SK-N-SH (cell line): ENCODE data around the gene MAD2L2. TPM values are rescaled to one million over a fixed set of nuclear protein-coding genes. Genes with fewer than 3 reads are reported as not detected.

Experiments
- CTCF ChIA-PET: fragments of 300-600, 350-600 bp; formaldehyde crosslinking; extraction: SDS; loops from one replicate; lab custom pipeline; 2021; lab: Yijun Ruan, JAX
- POLR2A ChIA-PET: fragments of 350-600 bp; sonication (Branson Sonifier 250); formaldehyde crosslinking; extraction: SDS; loops from one replicate; lab custom pipeline; 2020; ENCODE audit warnings: antibody characterized with exemption, inconsistent platforms; lab: Yijun Ruan, JAX
- DNase-seq: peaks from one replicate; pipeline ENCODE4 v3.0.0; 2012
- H2AFZ ChIP-seq: fragments of 200-600 bp; sonication (generic); 2 replicates; pipeline ENCODE4 v1.8.1; 2016; ENCODE audit warnings: antibody characterized with exemption, mild to moderate bottlenecking, low read depth
- H3F3A ChIP-seq: fragments of 200-600 bp; sonication (generic); replicated peaks from 2 replicates; pipeline ENCODE3; 2016; ENCODE audit warnings: antibody characterized with exemption, mild to moderate bottlenecking; ENCODE audit not compliant: insufficient read depth
- H3K27ac ChIP-seq, 2 experiments: fragments of 200-500 bp in 1 of 2; fragments of 200-600 bp in 1 of 2; sonication (Bioruptor generic) in 1 of 2; sonication (generic), shearing (Covaris generic) in 1 of 2; 2 replicates each; pipeline versions ENCODE4 v1.5.1 to v1.6.1; 2014 to 2016; ENCODE audit warnings: low read depth in 2 of 2, inconsistent platforms in 1 of 2, low read length in 1 of 2, mild to moderate bottlenecking in 1 of 2, mixed read lengths in 1 of 2
- H3K27me3 ChIP-seq: fragments of 200-600 bp; sonication (generic), shearing (Covaris generic); 2 replicates; pipeline ENCODE4 v1.6.1; 2016; ENCODE audit warnings: mixed run types; ENCODE audit not compliant: insufficient read depth
- H3K36me3 ChIP-seq, 2 experiments: fragments of 200-500 bp in 1 of 2; fragments of 200-600 bp in 1 of 2; sonication (Bioruptor generic) in 1 of 2; sonication (generic) in 1 of 2; replicated peaks in 1 of 2; 2 replicates each; pipeline versions ENCODE3 to v1.5.1; 2014 to 2016; ENCODE audit warnings: low read length in 1 of 2, mild to moderate bottlenecking in 1 of 2; ENCODE audit not compliant: insufficient read depth in 2 of 2, control insufficient read depth in 1 of 2
- H3K4me1 ChIP-seq, 2 experiments: fragments of 200-500 bp in 1 of 2; fragments of 200-600 bp in 1 of 2; sonication (Bioruptor generic) in 1 of 2; sonication (generic), shearing (Covaris generic) in 1 of 2; 2 replicates each; pipeline versions ENCODE4 v1.5.1 to v1.6.1; 2014 to 2016; ENCODE audit warnings: low read depth in 1 of 2, low read length in 1 of 2, mixed run types in 1 of 2; ENCODE audit not compliant: insufficient read depth in 2 of 2, control insufficient read depth in 1 of 2
- H3K4me2 ChIP-seq: fragments of 200-600 bp; sonication (generic), shearing (Covaris generic); 2 replicates; pipeline ENCODE4 v1.6.1; 2017; ENCODE audit warnings: mixed run types
- H3K4me3 ChIP-seq, 2 experiments: fragments of 200-500 bp in 1 of 2; fragments of 200-600 bp in 1 of 2; sonication (Bioruptor generic) in 1 of 2; sonication (generic), shearing (Covaris generic) in 1 of 2; 2 replicates each; pipeline versions ENCODE4 v1.5.1 to v1.8.1; 2014 to 2016; ENCODE audit warnings: low read depth in 2 of 2, inconsistent platforms in 1 of 2, low read length in 1 of 2, mild to moderate bottlenecking in 1 of 2, mixed read lengths in 1 of 2, moderate library complexity in 1 of 2
- H3K79me2 ChIP-seq: fragments of 200-600 bp; sonication (generic); 2 replicates; pipeline ENCODE4 v1.8.1; 2017; ENCODE audit warnings: mild to moderate bottlenecking; ENCODE audit not compliant: insufficient read depth
- H3K9ac ChIP-seq: fragments of 200-600 bp; sonication (generic); 2 replicates; pipeline ENCODE4 v1.6.1; 2017; ENCODE audit warnings: mixed run types
- H3K9me2 ChIP-seq: fragments of 200-600 bp; sonication (generic); 2 replicates; pipeline ENCODE4 v1.6.1; 2017; ENCODE audit warnings: mixed run types
- H3K9me3 ChIP-seq: fragments of 200-600 bp; sonication (generic); 2 replicates; pipeline ENCODE4 v1.6.1; 2017; ENCODE audit warnings: mixed run types, mild to moderate bottlenecking, moderate library complexity
- H4K20me1 ChIP-seq: fragments of 200-600 bp; sonication (generic); 2 replicates; pipeline ENCODE4 v1.6.1; 2017; ENCODE audit warnings: mild to moderate bottlenecking, mixed run types; ENCODE audit not compliant: insufficient read depth
- CHD2 ChIP-seq: fragments of 150-350 bp; IDR thresholded peaks from 2 replicates; pipeline ENCODE4 v1.6.1; 2018; ENCODE audit warnings: low read length; ENCODE audit not compliant: partially characterized antibody
- EZH2phosphoT487 ChIP-seq: fragments of 200-600 bp; sonication (generic); IDR thresholded peaks from 2 replicates; pipeline ENCODE4 v1.6.1; 2017; ENCODE audit warnings: low read depth, mixed run types, mild to moderate bottlenecking, antibody characterized with exemption, moderate library complexity, borderline replicate concordance
- GATA2 ChIP-seq: sonication (generic); formaldehyde crosslinking; IDR thresholded peaks from 2 replicates; pipeline ENCODE4 v1.5.0; 2020; ENCODE audit warnings: mild to moderate bottlenecking, missing genetic modification reagents
- JUND ChIP-seq: IDR thresholded peaks from 2 replicates; pipeline ENCODE4 v1.4.0; 2012
- MEF2A ChIP-seq: IDR thresholded peaks from 2 replicates; pipeline ENCODE4 v1.4.0; 2012; ENCODE audit warnings: low read depth, borderline replicate concordance
- MXI1 ChIP-seq: IDR thresholded peaks from 2 replicates; pipeline ENCODE4 v1.6.1; 2012; ENCODE audit warnings: mild to moderate bottlenecking, low read depth, low read length, improper control_type of control experiment
- NFIC ChIP-seq: IDR thresholded peaks from 2 replicates; pipeline ENCODE4 v1.4.0; 2012; ENCODE audit warnings: borderline replicate concordance
- RXRA ChIP-seq: IDR thresholded peaks from 2 replicates; pipeline ENCODE4 v1.4.0; 2012; ENCODE audit warnings: low read depth, mild to moderate bottlenecking, borderline replicate concordance
- SIN3A ChIP-seq: IDR thresholded peaks from 2 replicates; pipeline ENCODE4 v1.6.1; 2012; ENCODE audit warnings: low read depth, mild to moderate bottlenecking, low read length, moderate library complexity, borderline replicate concordance
- SMC3 ChIP-seq: IDR thresholded peaks from 2 replicates; pipeline ENCODE4 v1.6.1; 2012; ENCODE audit warnings: low read depth, low read length, improper control_type of control experiment
- TAF1 ChIP-seq: IDR thresholded peaks from 2 replicates; pipeline ENCODE4 v1.6.1; 2012; ENCODE audit warnings: low read depth, mild to moderate bottlenecking, low read length, moderate library complexity, borderline replicate concordance
- TCF12 ChIP-seq: IDR thresholded peaks from 2 replicates; pipeline ENCODE4 v1.4.0; 2012
- WGBS: methylation state at CpG from one replicate; pipeline ENCODE4 v1.1.6; 2017; ENCODE audit warnings: low lambda C conversion rate; 5-methylcytosine and 5-hydroxymethylcytosine counted together
- polyA plus RNA-seq, 3 experiments: library from polyadenylated mRNA; depleted of rRNA; stranded (reverse); fragments of >200 nt; gene quantifications; 2 replicates each; pipeline ENCODE4 v1.2.3, GENCODE V29; 2012
- TF ChIP-seq, protein P1 (sequence below): IDR thresholded peaks from 2 replicates; pipeline ENCODE4 v1.6.1; 2012; ENCODE audit warnings: mild to moderate bottlenecking, low read depth, low read length, moderate library complexity
- TF ChIP-seq, protein P2 (sequence below): fragments of 150-350 bp; IDR thresholded peaks from 2 replicates; pipeline ENCODE4 v1.6.1; 2016; ENCODE audit warnings: mild to moderate bottlenecking, low read depth, low read length
- TF ChIP-seq, protein P3 (sequence below): IDR thresholded peaks from 2 replicates; pipeline ENCODE4; 2012
- TF ChIP-seq, protein P4 (sequence below): fragments of 200-600 bp; sonication (generic); IDR thresholded peaks from 2 replicates; pipeline ENCODE4 v1.6.1; 2017; ENCODE audit warnings: antibody characterized with exemption, mild to moderate bottlenecking, moderate library complexity
- TF ChIP-seq, protein P5 (sequence below): IDR thresholded peaks from 2 replicates; pipeline ENCODE4 v1.4.0; 2012; ENCODE audit warnings: low read depth, borderline replicate concordance

Gene MAD2L2
- polyA plus RNA-seq, 1 of the 3 experiments (the other 2 are of a cell fraction): 94.0 TPM

DNA sequence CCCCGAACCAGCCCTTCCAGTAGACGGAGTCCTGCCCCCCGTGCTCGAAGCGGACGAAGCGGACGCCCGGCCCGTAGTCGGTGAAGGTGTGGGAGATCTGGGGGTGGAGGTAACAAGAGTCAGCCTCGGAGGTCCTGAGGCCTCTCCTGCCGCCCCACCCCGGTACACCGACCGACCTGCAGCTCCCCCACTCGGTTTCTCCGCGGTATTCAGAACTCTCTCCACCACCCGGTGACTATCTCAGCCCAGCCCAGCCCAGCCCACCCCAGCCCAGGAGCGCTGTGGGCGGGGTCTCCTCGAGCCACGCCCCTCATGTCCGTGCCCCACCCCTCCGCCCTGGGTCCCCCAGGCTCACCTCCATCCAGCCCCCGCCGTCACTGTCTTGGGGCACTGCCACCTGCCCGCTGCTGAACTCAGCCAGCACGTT lies 32.2 kb downstream of the MAD2L2 start (continued):
- TF ChIP-seq, protein P1, sequence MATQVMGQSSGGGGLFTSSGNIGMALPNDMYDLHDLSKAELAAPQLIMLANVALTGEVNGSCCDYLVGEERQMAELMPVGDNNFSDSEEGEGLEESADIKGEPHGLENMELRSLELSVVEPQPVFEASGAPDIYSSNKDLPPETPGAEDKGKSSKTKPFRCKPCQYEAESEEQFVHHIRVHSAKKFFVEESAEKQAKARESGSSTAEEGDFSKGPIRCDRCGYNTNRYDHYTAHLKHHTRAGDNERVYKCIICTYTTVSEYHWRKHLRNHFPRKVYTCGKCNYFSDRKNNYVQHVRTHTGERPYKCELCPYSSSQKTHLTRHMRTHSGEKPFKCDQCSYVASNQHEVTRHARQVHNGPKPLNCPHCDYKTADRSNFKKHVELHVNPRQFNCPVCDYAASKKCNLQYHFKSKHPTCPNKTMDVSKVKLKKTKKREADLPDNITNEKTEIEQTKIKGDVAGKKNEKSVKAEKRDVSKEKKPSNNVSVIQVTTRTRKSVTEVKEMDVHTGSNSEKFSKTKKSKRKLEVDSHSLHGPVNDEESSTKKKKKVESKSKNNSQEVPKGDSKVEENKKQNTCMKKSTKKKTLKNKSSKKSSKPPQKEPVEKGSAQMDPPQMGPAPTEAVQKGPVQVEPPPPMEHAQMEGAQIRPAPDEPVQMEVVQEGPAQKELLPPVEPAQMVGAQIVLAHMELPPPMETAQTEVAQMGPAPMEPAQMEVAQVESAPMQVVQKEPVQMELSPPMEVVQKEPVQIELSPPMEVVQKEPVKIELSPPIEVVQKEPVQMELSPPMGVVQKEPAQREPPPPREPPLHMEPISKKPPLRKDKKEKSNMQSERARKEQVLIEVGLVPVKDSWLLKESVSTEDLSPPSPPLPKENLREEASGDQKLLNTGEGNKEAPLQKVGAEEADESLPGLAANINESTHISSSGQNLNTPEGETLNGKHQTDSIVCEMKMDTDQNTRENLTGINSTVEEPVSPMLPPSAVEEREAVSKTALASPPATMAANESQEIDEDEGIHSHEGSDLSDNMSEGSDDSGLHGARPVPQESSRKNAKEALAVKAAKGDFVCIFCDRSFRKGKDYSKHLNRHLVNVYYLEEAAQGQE: no peak
- no peak for TF ChIP-seq CHD2
- TF ChIP-seq, protein P2, sequence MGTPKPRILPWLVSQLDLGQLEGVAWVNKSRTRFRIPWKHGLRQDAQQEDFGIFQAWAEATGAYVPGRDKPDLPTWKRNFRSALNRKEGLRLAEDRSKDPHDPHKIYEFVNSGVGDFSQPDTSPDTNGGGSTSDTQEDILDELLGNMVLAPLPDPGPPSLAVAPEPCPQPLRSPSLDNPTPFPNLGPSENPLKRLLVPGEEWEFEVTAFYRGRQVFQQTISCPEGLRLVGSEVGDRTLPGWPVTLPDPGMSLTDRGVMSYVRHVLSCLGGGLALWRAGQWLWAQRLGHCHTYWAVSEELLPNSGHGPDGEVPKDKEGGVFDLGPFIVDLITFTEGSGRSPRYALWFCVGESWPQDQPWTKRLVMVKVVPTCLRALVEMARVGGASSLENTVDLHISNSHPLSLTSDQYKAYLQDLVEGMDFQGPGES: no peak
- no peak for TF ChIP-seq MEF2A
- TF ChIP-seq, all 33 proteins: peak for 0

DNA sequence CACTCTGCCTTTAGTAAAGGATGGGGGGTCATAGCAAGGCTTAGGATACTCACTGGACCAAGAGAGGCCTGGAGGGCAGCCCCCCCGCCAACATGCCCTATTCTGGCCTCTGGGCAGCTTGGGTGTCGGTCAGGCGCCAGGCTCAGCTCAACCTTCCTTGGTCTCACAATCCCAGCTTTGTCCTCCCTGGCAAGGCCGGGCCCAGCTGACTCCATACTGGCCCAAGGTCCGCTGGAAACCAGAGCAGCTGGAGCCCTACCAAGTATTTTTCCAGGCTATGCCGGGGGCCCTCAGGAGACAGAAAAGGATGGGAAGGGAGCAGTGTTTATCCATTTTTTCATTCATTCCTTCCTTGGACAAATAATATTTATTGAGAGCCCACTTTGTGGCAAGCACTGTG lies 32.9 kb downstream of the MAD2L2 start:
- Histone ChIP-seq H3K4me2 (no peak overlapping the region), H3K36me3 (no peaks in the 10 kb centered on the region), H3K9ac (no peak overlapping the region), H3K4me1 (peaks cover 0 to 13% of the 10 kb centered on the region in 2 experiments; a peak in 1 of 4 replicates), H3K9me2 (no peaks in the 10 kb centered on the region), H3F3A (no peaks in the 10 kb centered on the region), H4K20me1 (no peaks in the 10 kb centered on the region), H3K4me3 (no peak overlapping the region), H3K27me3 (no peaks in the 10 kb centered on the region), H3K79me2 (no peaks in the 10 kb centered on the region), H3K9me3 (no peaks in the 10 kb centered on the region), H2AFZ (no peak overlapping the region), H3K27ac (no peak overlapping the region)
- DNase-seq: no peak
- ChIA-PET POLR2A (interaction anchor here (0.7 kb wide), 1 partner anchor 386 kb away, joined by 3 read pairs; the partner anchor contains the start of gene MTOR), CTCF (interaction anchor here (0.6 to 9.9 kb wide), 8 partner anchors 16 to 610 kb away, joined by 3 to 205 read pairs (median 5); partner anchors contain the start of genes DISP3, FBXO6 and UBIAD1)
- 76% methylated on average over 6 of the region's 6 CpGs for WGBS
- TF ChIP-seq, protein P3, sequence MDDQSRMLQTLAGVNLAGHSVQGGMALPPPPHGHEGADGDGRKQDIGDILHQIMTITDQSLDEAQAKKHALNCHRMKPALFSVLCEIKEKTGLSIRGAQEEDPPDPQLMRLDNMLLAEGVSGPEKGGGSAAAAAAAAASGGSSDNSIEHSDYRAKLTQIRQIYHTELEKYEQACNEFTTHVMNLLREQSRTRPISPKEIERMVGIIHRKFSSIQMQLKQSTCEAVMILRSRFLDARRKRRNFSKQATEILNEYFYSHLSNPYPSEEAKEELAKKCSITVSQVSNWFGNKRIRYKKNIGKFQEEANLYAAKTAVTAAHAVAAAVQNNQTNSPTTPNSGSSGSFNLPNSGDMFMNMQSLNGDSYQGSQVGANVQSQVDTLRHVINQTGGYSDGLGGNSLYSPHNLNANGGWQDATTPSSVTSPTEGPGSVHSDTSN: no peak
- TF ChIP-seq JUND (no peak), MXI1 (no peak), TAF1 (no peak), EZH2phosphoT487 (no peak), RXRA (no peak), SMC3 (no peak), GATA2 (CRISPR knock-in tag) (no peak), NFIC (no peak), SIN3A (no peak), TCF12 (no peak)
- TF ChIP-seq, protein P2: no peak
- TF ChIP-seq, protein P4, sequence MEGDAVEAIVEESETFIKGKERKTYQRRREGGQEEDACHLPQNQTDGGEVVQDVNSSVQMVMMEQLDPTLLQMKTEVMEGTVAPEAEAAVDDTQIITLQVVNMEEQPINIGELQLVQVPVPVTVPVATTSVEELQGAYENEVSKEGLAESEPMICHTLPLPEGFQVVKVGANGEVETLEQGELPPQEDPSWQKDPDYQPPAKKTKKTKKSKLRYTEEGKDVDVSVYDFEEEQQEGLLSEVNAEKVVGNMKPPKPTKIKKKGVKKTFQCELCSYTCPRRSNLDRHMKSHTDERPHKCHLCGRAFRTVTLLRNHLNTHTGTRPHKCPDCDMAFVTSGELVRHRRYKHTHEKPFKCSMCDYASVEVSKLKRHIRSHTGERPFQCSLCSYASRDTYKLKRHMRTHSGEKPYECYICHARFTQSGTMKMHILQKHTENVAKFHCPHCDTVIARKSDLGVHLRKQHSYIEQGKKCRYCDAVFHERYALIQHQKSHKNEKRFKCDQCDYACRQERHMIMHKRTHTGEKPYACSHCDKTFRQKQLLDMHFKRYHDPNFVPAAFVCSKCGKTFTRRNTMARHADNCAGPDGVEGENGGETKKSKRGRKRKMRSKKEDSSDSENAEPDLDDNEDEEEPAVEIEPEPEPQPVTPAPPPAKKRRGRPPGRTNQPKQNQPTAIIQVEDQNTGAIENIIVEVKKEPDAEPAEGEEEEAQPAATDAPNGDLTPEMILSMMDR: no peak
- TF ChIP-seq, protein P5, sequence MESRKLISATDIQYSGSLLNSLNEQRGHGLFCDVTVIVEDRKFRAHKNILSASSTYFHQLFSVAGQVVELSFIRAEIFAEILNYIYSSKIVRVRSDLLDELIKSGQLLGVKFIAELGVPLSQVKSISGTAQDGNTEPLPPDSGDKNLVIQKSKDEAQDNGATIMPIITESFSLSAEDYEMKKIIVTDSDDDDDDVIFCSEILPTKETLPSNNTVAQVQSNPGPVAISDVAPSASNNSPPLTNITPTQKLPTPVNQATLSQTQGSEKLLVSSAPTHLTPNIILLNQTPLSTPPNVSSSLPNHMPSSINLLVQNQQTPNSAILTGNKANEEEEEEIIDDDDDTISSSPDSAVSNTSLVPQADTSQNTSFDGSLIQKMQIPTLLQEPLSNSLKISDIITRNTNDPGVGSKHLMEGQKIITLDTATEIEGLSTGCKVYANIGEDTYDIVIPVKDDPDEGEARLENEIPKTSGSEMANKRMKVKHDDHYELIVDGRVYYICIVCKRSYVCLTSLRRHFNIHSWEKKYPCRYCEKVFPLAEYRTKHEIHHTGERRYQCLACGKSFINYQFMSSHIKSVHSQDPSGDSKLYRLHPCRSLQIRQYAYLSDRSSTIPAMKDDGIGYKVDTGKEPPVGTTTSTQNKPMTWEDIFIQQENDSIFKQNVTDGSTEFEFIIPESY: no peak
